Fibroblast of mammary gland (primary cell): ENCODE measurements around the gene SLC38A2.

ENCODE experiments used
- DNase-seq: peaks from one replicate; pipeline ENCODE4 v3.0.0-alpha.2; 2010; ENCODE audit warnings: low read depth
- H3K4me3 ChIP-seq: 2 replicates; pipeline ENCODE4 v1.5.1; 2011; ENCODE audit warnings: low read depth, mild to moderate bottlenecking, low read length, moderate library complexity; ENCODE audit not compliant: control insufficient read depth
- TF ChIP-seq, protein P1 (sequence below): conservative IDR thresholded peaks from 2 replicates; pipeline ENCODE4 v1.5.1; 2011; ENCODE audit warnings: low read depth, low read length, inconsistent platforms; ENCODE audit not compliant: control insufficient read depth, insufficient read depth

Gene SLC38A2

DNA sequence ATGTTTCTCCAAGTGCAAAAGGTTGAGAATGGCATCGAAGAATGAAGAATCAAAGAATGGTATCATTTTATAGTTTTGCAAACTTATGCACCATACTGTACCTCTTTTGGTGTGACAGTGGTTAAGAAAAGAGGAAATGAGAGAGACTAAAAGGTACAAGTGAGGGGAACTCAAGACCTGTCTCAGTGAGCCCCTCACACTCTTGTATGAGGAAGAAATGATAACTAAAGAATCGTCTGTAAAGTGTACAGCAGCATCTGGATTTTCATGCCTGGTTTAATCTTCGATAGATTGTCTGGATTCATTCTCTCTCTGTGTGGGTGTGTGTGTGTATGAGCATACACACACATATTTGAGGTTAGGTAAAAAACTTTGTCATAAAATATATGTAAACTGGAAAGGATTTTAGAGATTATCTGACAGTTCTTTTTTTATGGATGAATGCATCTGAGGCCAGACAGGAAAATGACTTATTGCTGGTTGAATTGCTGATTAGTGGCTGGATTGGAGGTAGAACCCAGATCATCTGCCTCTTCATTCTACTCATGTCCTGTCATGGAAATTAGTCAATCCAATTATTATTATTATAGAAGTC lies 16.0 kb upstream of the SLC38A2 start:
- no peak for DNase-seq
- H3K4me3 ChIP-seq = no peak overlapping the region
- TF ChIP-seq, protein P1, sequence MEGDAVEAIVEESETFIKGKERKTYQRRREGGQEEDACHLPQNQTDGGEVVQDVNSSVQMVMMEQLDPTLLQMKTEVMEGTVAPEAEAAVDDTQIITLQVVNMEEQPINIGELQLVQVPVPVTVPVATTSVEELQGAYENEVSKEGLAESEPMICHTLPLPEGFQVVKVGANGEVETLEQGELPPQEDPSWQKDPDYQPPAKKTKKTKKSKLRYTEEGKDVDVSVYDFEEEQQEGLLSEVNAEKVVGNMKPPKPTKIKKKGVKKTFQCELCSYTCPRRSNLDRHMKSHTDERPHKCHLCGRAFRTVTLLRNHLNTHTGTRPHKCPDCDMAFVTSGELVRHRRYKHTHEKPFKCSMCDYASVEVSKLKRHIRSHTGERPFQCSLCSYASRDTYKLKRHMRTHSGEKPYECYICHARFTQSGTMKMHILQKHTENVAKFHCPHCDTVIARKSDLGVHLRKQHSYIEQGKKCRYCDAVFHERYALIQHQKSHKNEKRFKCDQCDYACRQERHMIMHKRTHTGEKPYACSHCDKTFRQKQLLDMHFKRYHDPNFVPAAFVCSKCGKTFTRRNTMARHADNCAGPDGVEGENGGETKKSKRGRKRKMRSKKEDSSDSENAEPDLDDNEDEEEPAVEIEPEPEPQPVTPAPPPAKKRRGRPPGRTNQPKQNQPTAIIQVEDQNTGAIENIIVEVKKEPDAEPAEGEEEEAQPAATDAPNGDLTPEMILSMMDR = no peak

DNA sequence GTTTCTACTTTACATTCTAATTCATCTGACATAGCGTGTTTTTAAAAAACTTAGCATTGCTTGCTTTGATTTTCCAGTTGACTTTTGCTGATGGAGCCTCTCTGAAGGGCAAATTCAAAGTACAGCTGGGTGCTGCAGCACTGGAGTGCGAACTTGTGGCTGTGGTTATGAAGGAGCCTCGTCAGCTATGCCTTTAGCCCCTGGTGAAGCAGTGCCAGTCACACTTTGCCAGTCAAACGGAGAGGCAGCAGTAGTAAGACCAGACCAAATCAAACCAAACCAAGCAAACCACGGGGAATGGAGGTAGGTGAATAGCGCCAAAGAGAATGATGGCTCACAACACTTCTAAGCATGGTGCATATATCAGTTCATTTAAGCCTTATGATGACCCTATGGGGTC lies 15.1 kb upstream of the SLC38A2 start:
- TF ChIP-seq, protein P1 = no peak
- no peak for DNase-seq
- no peak overlapping the region for H3K4me3 ChIP-seq

DNA sequence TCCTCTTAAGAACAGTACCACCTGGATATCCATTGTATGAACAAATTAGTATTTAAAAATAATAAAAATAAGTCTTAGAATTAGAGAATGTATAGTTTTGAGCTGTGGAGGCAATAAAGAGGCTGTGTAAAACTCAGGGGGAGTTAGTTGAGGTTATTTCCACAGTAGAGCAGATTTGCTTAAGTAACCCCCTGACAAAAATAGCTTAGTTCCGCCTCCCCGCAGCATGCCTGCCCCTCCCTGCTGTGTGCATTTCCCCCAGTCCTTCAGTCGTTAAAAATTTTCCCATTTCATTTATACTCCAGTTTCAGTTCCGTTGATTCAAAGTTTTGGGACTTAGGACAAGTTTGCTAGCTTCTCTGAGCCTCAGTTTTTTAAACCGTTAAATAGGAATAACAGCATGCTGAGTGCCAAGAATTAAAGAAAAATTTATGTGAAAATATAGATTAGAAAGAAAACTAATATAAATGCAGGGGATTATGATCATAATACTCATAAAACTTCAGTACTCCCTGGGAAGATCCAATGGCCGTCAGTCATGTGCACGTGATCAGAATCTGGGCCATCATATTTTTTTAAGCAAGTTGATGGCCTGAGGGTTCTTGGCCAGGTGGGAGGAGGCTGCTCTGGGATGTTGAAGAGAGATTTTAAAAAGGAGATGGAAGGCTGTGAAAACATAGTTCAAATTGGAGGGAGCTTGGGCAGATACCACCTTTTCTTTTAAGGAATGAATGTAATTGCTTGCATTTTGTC lies 14.5 kb upstream of the SLC38A2 start:
- DNase-seq = peak; percentile 73
- peak overlapping the region; percentile 14 for H3K4me3 ChIP-seq
- TF ChIP-seq, protein P1 = no peak

DNA sequence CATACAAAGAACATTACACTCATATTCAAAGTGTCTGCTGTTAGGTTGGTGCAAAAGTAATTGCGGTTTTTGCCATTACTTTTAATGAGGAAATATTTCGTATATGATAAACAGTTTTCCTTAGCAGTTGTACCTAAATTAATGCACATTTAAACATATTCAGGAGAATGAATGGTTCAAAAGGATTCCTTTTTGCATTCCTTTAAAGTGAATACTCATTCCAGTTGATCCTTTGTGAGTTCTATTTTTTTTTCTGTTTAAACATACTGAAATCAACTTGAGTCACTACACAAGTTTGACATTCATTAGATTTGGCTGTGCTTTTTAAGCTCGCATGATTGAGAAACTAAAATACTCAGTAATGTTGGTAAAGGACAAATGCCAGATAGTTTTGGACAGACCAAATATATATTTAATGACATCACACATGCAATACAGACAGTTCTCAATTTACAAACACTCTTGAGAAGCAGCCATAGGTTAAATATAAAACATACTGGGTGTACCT lies 13.8 kb upstream of the SLC38A2 start:
- TF ChIP-seq, protein P1 = no peak
- peak; percentile 99 for DNase-seq
- no peak overlapping the region for H3K4me3 ChIP-seq

DNA sequence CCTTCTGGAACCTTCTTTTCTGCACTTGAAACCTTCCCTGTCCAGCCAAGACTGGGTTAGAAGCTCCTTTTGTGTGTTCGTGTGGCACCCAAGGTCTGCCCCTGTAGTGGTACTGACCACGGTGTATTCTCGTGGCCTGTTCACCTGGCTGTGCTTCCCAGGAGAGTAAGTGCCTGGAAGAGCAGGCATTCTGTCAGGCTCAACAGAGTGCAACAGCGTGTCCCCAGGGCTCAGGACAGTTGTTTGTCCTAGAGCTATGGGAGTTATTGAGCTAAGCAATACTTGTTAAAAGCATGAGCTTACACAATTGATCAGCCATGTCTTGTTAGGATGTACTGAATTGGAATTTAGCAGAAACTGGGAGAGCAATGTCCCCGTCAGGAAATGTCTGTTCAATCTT lies 12.9 kb upstream of the SLC38A2 start:
- TF ChIP-seq, protein P1 = no peak
- DNase-seq = no peak
- H3K4me3 ChIP-seq = no peak overlapping the region

DNA sequence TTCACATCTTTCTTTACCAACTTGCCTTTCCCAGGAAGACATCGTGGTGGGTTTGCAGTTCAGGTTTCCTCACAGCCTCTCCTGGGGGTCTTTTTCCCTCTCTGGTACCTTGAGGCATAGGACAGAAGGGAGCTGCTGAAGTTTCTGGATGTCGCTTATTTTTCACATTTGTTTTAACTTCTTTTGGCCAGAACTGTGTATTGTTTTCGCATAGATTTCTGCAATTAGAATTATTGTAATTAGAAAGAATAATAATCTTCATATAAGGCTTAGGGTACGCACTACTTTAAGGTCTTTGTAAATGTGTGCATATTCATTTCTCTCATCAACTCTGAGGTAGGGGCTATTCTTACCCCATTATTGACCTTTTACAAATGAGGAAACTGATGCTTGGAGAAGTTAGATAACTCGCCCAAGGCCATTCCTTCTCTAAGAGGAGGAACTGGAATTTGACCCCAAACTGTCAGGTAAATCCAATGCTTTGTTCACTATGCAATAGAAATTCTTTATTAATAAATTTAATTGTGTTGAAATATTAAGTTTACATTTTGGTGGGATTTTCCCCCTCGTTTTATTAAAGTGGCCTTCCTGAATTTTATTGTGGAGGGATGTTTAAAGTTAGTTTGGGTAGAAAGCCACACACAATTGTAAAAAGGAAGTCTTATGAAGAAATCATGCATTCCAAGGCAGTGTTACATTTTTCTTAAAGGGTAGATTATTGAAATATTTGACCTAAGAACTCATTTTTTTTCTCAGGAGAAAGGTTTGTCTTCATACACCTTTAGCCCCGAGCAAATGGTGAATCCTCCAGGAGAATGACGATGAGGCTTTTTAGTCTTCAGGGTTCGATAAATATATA lies 12.1 kb upstream of the SLC38A2 start:
- TF ChIP-seq, protein P1 = no peak
- no peak for DNase-seq
- peak overlapping the region; percentile 64 for H3K4me3 ChIP-seq
